GM10847 (cell line): ENCODE measurements around the gene CES2.

Source experiments
- POLR2A ChIP-seq: IDR thresholded peaks from 2 replicates; pipeline ENCODE4 v1.6.1; 2011; ENCODE audit not compliant: insufficient read length; ENCODE audit errors: extremely low read depth

CES2 gene

GRCh38 chr16:66952430-66953110 is 17.3 kb downstream of the CES2 start:
- TF ChIP-seq POLR2A: no peak

- no peak for TF ChIP-seq POLR2A
Measured at GRCh38 chr16:66953462-66954096, 18.3 kb downstream of the CES2 start.

GRCh38 chr16:66954097-66954659 is 18.9 kb downstream of the CES2 start:
- no peak for TF ChIP-seq POLR2A

GRCh38 chr16:66958857-66959703 is 23.8 kb downstream of the CES2 start:
- no peak for TF ChIP-seq POLR2A

GRCh38 chr16:66959704-66960161 is 24.4 kb downstream of the CES2 start:
- no peak for TF ChIP-seq POLR2A

GRCh38 chr16:66960270-66960669 is 25.0 kb downstream of the CES2 start:
- no peak for TF ChIP-seq POLR2A

GRCh38 chr16:66961065-66961744 is 25.9 kb downstream of the CES2 start, which contains the start of gene CES3:
CES3 (plus strand) TSS chr16:66961266; CDS start chr16:66961308, 42 bp downstream.
- TF ChIP-seq POLR2A: no peak

GRCh38 chr16:66961914-66962313 is 26.6 kb downstream of the CES2 start:
- TF ChIP-seq POLR2A: no peak

- TF ChIP-seq POLR2A: no peak
Measured at GRCh38 chr16:66964049-66964448, 28.7 kb downstream of the CES2 start.

GRCh38 chr16:66968847-66969246 is 33.5 kb downstream of the CES2 start:
- TF ChIP-seq POLR2A: no peak

GRCh38 chr16:66970775-66971720 is 35.7 kb downstream of the CES2 start:
- TF ChIP-seq POLR2A: no peak

GRCh38 chr16:66972983-66973382 is 37.7 kb downstream of the CES2 start:
- TF ChIP-seq POLR2A: no peak

- TF ChIP-seq POLR2A: no peak
Measured at GRCh38 chr16:66973716-66974115, 38.4 kb downstream of the CES2 start.
